Measurements from ENCODE around the gene CNTNAP2.
"Not testable (repeated sequence)": the region's sequence is repeated elsewhere in the genome, so short reads cannot be mapped to it uniquely, and the experiment has no call there.

CNTNAP2 gene

GRCh38 chr7:148050492-148051158 lies 1934.0 kb downstream of the CNTNAP2 start:
- H3K4me3 ChIP-seq (ENCODE audit: low read depth, low read length) = no peak overlapping the region
- H3K27me3 ChIP-seq (ENCODE audit: insufficient read depth, low read length) = no peaks in the 10 kb centered on the region
- H3K4me1 ChIP-seq (ENCODE audit: control insufficient read depth, insufficient read depth, low read length, unreplicated experiment) = no peaks in the 10 kb centered on the region

GRCh38 chr7:148056406-148056805 lies 1939.8 kb downstream of the CNTNAP2 start:
- Histone ChIP-seq H3K27ac (ENCODE audit: low read depth, low read length) (no peak overlapping the region), H3K79me2 (ENCODE audit: control insufficient read depth, insufficient read depth, low read length, unreplicated experiment) (no peaks in the 10 kb centered on the region), H3K4me1 (ENCODE audit: control insufficient read depth, insufficient read depth, low read length, unreplicated experiment) (no peaks in the 10 kb centered on the region), H3K4me3 (ENCODE audit: low read depth, low read length) (no peak overlapping the region), H2AFZ (ENCODE audit: low read length, unreplicated experiment) (no peak overlapping the region), H3K27me3 (ENCODE audit: insufficient read depth, low read length) (no peaks in the 10 kb centered on the region), H3K36me3 (ENCODE audit: insufficient read depth, low read length) (no peaks in the 10 kb centered on the region)

More at GRCh38 chr7:148050492-148051158, 1934.0 kb downstream of the CNTNAP2 start:
- no peaks in the 10 kb centered on the region for H3K79me2 ChIP-seq (ENCODE audit: control insufficient read depth, insufficient read depth, low read length, unreplicated experiment)
- no peak overlapping the region for H2AFZ ChIP-seq (ENCODE audit: low read length, unreplicated experiment)
- no peak overlapping the region for H3K27ac ChIP-seq (ENCODE audit: low read depth, low read length)
- no peaks in the 10 kb centered on the region for H3K36me3 ChIP-seq (ENCODE audit: insufficient read depth, low read length)

GRCh38 chr7:148058092-148058491 lies 1941.5 kb downstream of the CNTNAP2 start:
- no peaks in the 10 kb centered on the region for H3K4me1 ChIP-seq (ENCODE audit: control insufficient read depth, insufficient read depth, low read length, unreplicated experiment)
- H3K27me3 ChIP-seq (ENCODE audit: insufficient read depth, low read length) = no peaks in the 10 kb centered on the region
- H2AFZ ChIP-seq (ENCODE audit: low read length, unreplicated experiment) = no peak overlapping the region
- H3K79me2 ChIP-seq (ENCODE audit: control insufficient read depth, insufficient read depth, low read length, unreplicated experiment) = no peaks in the 10 kb centered on the region
- no peak overlapping the region for H3K27ac ChIP-seq (ENCODE audit: low read depth, low read length)
- no peaks in the 10 kb centered on the region for H3K36me3 ChIP-seq (ENCODE audit: insufficient read depth, low read length)
- H3K4me3 ChIP-seq (ENCODE audit: low read depth, low read length) = no peak overlapping the region

- Histone ChIP-seq H3K4me1 (ENCODE audit: control insufficient read depth, insufficient read depth, low read length, unreplicated experiment) (no peaks in the 10 kb centered on the region), H3K4me3 (ENCODE audit: low read depth, low read length) (no peak overlapping the region), H3K27ac (ENCODE audit: low read depth, low read length) (no peak overlapping the region), H3K36me3 (ENCODE audit: insufficient read depth, low read length) (no peaks in the 10 kb centered on the region), H2AFZ (ENCODE audit: low read length, unreplicated experiment) (no peak overlapping the region), H3K79me2 (ENCODE audit: control insufficient read depth, insufficient read depth, low read length, unreplicated experiment) (no peaks in the 10 kb centered on the region), H3K27me3 (ENCODE audit: insufficient read depth, low read length) (no peaks in the 10 kb centered on the region)
Observed at GRCh38 chr7:148058753-148059152, 1942.2 kb downstream of the CNTNAP2 start.

- Histone ChIP-seq H3K4me3 (ENCODE audit: low read depth, low read length) (no peak overlapping the region), H2AFZ (ENCODE audit: low read length, unreplicated experiment) (no peak overlapping the region), H3K4me1 (ENCODE audit: control insufficient read depth, insufficient read depth, low read length, unreplicated experiment) (no peaks in the 10 kb centered on the region), H3K27ac (ENCODE audit: low read depth, low read length) (no peak overlapping the region), H3K79me2 (ENCODE audit: control insufficient read depth, insufficient read depth, low read length, unreplicated experiment) (no peaks in the 10 kb centered on the region), H3K36me3 (ENCODE audit: insufficient read depth, low read length) (no peaks in the 10 kb centered on the region), H3K27me3 (ENCODE audit: insufficient read depth, low read length) (no peaks in the 10 kb centered on the region)
Observed at GRCh38 chr7:148060724-148061123, 1944.1 kb downstream of the CNTNAP2 start.

GRCh38 chr7:148078111-148078510 lies 1961.5 kb downstream of the CNTNAP2 start:
- H3K4me1 ChIP-seq (ENCODE audit: control insufficient read depth, insufficient read depth, low read length, unreplicated experiment); H3K27me3 ChIP-seq (ENCODE audit: insufficient read depth, low read length); H3K36me3 ChIP-seq (ENCODE audit: insufficient read depth, low read length); H3K4me3 ChIP-seq (ENCODE audit: low read depth, low read length); H2AFZ ChIP-seq (ENCODE audit: low read length, unreplicated experiment); H3K79me2 ChIP-seq (ENCODE audit: control insufficient read depth, insufficient read depth, low read length, unreplicated experiment); H3K27ac ChIP-seq (ENCODE audit: low read depth, low read length): not testable (repeated sequence)

- Histone ChIP-seq H3K27me3 (ENCODE audit: insufficient read depth, low read length) (no peaks in the 10 kb centered on the region), H3K4me1 (ENCODE audit: control insufficient read depth, insufficient read depth, low read length, unreplicated experiment) (no peaks in the 10 kb centered on the region), H3K79me2 (ENCODE audit: control insufficient read depth, insufficient read depth, low read length, unreplicated experiment) (no peaks in the 10 kb centered on the region), H3K4me3 (ENCODE audit: low read depth, low read length) (no peak overlapping the region), H3K27ac (ENCODE audit: low read depth, low read length) (no peak overlapping the region), H2AFZ (ENCODE audit: low read length, unreplicated experiment) (no peak overlapping the region), H3K36me3 (ENCODE audit: insufficient read depth, low read length) (no peaks in the 10 kb centered on the region)
Observed at GRCh38 chr7:148079206-148080080, 1962.8 kb downstream of the CNTNAP2 start.

- H2AFZ ChIP-seq (ENCODE audit: low read length, unreplicated experiment) = no peak overlapping the region
Observed at GRCh38 chr7:148083448-148083847, 1966.8 kb downstream of the CNTNAP2 start.

GRCh38 chr7:148084138-148084537 lies 1967.5 kb downstream of the CNTNAP2 start:
- H3K4me3 ChIP-seq (ENCODE audit: low read depth, low read length) = no peak overlapping the region
- no peaks in the 10 kb centered on the region for H3K4me1 ChIP-seq (ENCODE audit: control insufficient read depth, insufficient read depth, low read length, unreplicated experiment)
- H3K27me3 ChIP-seq (ENCODE audit: insufficient read depth, low read length) = no peaks in the 10 kb centered on the region
- no peaks in the 10 kb centered on the region for H3K79me2 ChIP-seq (ENCODE audit: control insufficient read depth, insufficient read depth, low read length, unreplicated experiment)
- H2AFZ ChIP-seq (ENCODE audit: low read length, unreplicated experiment) = no peak overlapping the region
- no peak overlapping the region for H3K27ac ChIP-seq (ENCODE audit: low read depth, low read length)
- H3K36me3 ChIP-seq (ENCODE audit: insufficient read depth, low read length) = no peaks in the 10 kb centered on the region

More at GRCh38 chr7:148083448-148083847, 1966.8 kb downstream of the CNTNAP2 start:
- Histone ChIP-seq H3K27me3 (ENCODE audit: insufficient read depth, low read length) (no peaks in the 10 kb centered on the region), H3K4me1 (ENCODE audit: control insufficient read depth, insufficient read depth, low read length, unreplicated experiment) (no peaks in the 10 kb centered on the region), H3K36me3 (ENCODE audit: insufficient read depth, low read length) (no peaks in the 10 kb centered on the region), H3K79me2 (ENCODE audit: control insufficient read depth, insufficient read depth, low read length, unreplicated experiment) (no peaks in the 10 kb centered on the region), H3K27ac (ENCODE audit: low read depth, low read length) (no peak overlapping the region), H3K4me3 (ENCODE audit: low read depth, low read length) (no peak overlapping the region)

- Histone ChIP-seq H3K27ac (ENCODE audit: low read depth, low read length) (no peak overlapping the region), H2AFZ (ENCODE audit: low read length, unreplicated experiment) (no peak overlapping the region), H3K4me1 (ENCODE audit: control insufficient read depth, insufficient read depth, low read length, unreplicated experiment) (no peaks in the 10 kb centered on the region), H3K27me3 (ENCODE audit: insufficient read depth, low read length) (no peaks in the 10 kb centered on the region), H3K79me2 (ENCODE audit: control insufficient read depth, insufficient read depth, low read length, unreplicated experiment) (no peaks in the 10 kb centered on the region), H3K36me3 (ENCODE audit: insufficient read depth, low read length) (no peaks in the 10 kb centered on the region), H3K4me3 (ENCODE audit: low read depth, low read length) (no peak overlapping the region)
Observed at GRCh38 chr7:148091882-148092281, 1975.3 kb downstream of the CNTNAP2 start.
